Right lobe of liver (tissue), 6 donors: ENCODE measurements around the gene ACSF2. TPM values are rescaled to one million over a fixed set of nuclear protein-coding genes. Genes with fewer than 3 reads are reported as not detected.

ENCODE experiments used
- ATAC-seq, 4 donors: fragments of 200-7000 bp; cut with Tn5 transposase; one replicate each; pipeline ENCODE4 v1.9.1; 2020; ENCODE audit warnings: mild to moderate bottlenecking in 4 of 4, moderate library complexity in 4 of 4
- DNase-seq, 3 donors: peaks; one replicate each; pipeline ENCODE4 v3.0.0-alpha.2; 2020
- H3K27ac ChIP-seq, 3 donors: fragments of 200-600 bp; one replicate each; pipeline ENCODE4 v1.8.0; 2022
- H3K27me3 ChIP-seq, 2 donors: fragments of 200-600 bp; one replicate each; pipeline ENCODE4 v1.8.0; 2022
- H3K36me3 ChIP-seq, 4 donors: fragments of 200-600 bp; sonication (generic) in 1 of 4; one replicate each; pipeline versions ENCODE4 v1.5.1 to v1.8.0; 2017 to 2022; ENCODE audit warnings: control low read depth in 1 of 4
- H3K4me1 ChIP-seq, 4 donors: fragments of 200-600 bp; sonication (generic) in 1 of 4; one replicate each; pipeline versions ENCODE4 v1.5.1 to v1.8.0; 2017 to 2022; ENCODE audit warnings: control low read depth in 1 of 4
- H3K4me3 ChIP-seq, 3 donors: fragments of 200-600 bp; one replicate each; pipeline ENCODE4 v1.8.0; 2022
- H3K9me3 ChIP-seq, 4 donors: fragments of 200-600 bp; sonication (generic) in 1 of 4; one replicate each; pipeline versions ENCODE4 v1.5.1 to v1.8.0; 2017 to 2022; ENCODE audit warnings: control low read depth in 1 of 4
- CTCF ChIP-seq, 4 donors: fragments of 200-600 bp in 3 of 4; fragments of 450-650 bp in 1 of 4; IDR thresholded peaks; one replicate each; pipeline versions ENCODE4 v1.5.1 to v1.8.0; 2016 to 2022; ENCODE audit warnings: antibody characterized with exemption in 4 of 4, mild to moderate bottlenecking in 2 of 4
- POLR2A ChIP-seq: fragments of 450-650 bp; IDR thresholded peaks from one replicate; pipeline ENCODE4 v1.6.1; 2017; ENCODE audit warnings: antibody characterized with exemption, mild to moderate bottlenecking
- WGBS: methylation state at CpG from one replicate; pipeline ENCODE4 v1.1.6; 2018; ENCODE audit warnings: low coverage, low lambda C conversion rate; ENCODE audit not compliant: insufficient coverage; ENCODE audit errors: missing lambda C conversion rate; 5-methylcytosine and 5-hydroxymethylcytosine counted together
- intact Hi-C, 2 donors: fragments of 100-400 bp; cut with DNase I; formaldehyde crosslinking; loops; one replicate each; pipeline versions ENCODE4 v1.11.2 to v1.14.1; 2022
- total RNA-seq, 6 experiments: library from RNA; depleted of rRNA in 2 of 6; stranded (reverse); fragments of >200 nt in 2 of 6; fragmentation: NEBNext Ultra II Directional in 3 of 6; extraction: Animal tissue kit (Norgen Biotek cat#: 25700) in 3 of 6; gene quantifications; one replicate each; pipeline versions ENCODE4 v1.1.0 to v1.2.4, GENCODE V29; 2016 to 2023
- donor health status: DM: no; HTN: yes; CAD: no.
- donor health status: DM: no; HTN: no; CAD: no.
- donor health status: DM: no; HTN: no; CAD: no.
- donor health status: DM: no; HTN: yes; CAD: no.
- donor health status: DM: no; HTN: yes; CAD: no.

ACSF2 gene
- total RNA-seq, 6 experiments from 2014 or later = 25.1 to 60.9 (median 36.9) TPM

GRCh38 chr17:50389534-50389933, 36.5 kb upstream of the ACSF2 start:
- ATAC-seq (no peak), DNase-seq (no peak)
- Histone ChIP-seq H3K36me3 (peaks cover 13 to 94% (median 67%) of the 10 kb centered on the region in 4 donors), H3K27me3 (no peaks in the 10 kb centered on the region), H3K4me3 (no peak overlapping the region), H3K9me3 (no peaks in the 10 kb centered on the region), H3K4me1 (peaks cover 0 to 4% (median 0%) of the 10 kb centered on the region in 4 donors), H3K27ac (no peak overlapping the region)
- intact Hi-C loops = no loop called here
- TF ChIP-seq CTCF (IDR thresholded peaks at IDR 0.05) (no peak), POLR2A (no peak)
- 92% methylated on average over 4 of the region's 6 CpGs for WGBS

GRCh38 chr17:50392621-50393020, 33.4 kb upstream of the ACSF2 start:
- Histone ChIP-seq H3K4me3 (no peak overlapping the region), H3K9me3 (no peaks in the 10 kb centered on the region), H3K4me1 (peaks cover 0 to 22% (median 8%) of the 10 kb centered on the region in 4 donors), H3K36me3 (peaks cover 10 to 73% (median 51%) of the 10 kb centered on the region in 4 donors), H3K27me3 (no peaks in the 10 kb centered on the region), H3K27ac (no peak overlapping the region)
- ATAC-seq (no peak), DNase-seq (no peak)
- WGBS = 46% methylated on average over 5 of the region's 6 CpGs
- TF ChIP-seq POLR2A (no peak), CTCF (IDR thresholded peaks at IDR 0.05) (no peak)
- intact Hi-C loops = no loop called here

DNA sequence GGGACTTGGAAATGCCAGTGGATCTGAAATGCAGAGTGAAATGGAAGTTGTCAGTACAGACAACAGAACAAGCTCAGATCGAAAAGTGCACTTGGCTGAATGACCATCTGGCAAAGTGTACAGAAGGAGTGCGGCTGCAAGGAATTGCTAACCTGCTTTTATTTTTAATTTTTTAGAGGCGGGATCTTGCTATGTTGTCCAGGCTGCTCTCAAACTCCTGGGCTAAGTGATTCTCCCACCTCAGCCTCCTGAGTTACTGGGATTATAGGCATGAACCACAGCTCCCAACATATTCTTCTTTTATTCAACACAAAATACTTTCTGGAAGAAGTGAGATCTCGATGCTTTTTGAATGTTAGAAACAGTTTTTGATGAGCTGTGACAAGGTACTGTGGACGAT, 32.3 kb upstream of the ACSF2 start:
- Histone ChIP-seq H3K27ac (no peak overlapping the region), H3K9me3 (no peaks in the 10 kb centered on the region), H3K36me3 (peaks cover 0 to 63% (median 41%) of the 10 kb centered on the region in 4 donors), H3K27me3 (no peaks in the 10 kb centered on the region), H3K4me3 (no peak overlapping the region), H3K4me1 (peaks cover 0 to 22% (median 8%) of the 10 kb centered on the region in 4 donors)
- no peak for DNase-seq
- WGBS = 81% methylated on average over 5 of the region's 5 CpGs
- no peak for ATAC-seq
- intact Hi-C loops = no loop called here
- no peak for TF ChIP-seq POLR2A
- no peak for TF ChIP-seq CTCF (IDR thresholded peaks at IDR 0.05)

DNA sequence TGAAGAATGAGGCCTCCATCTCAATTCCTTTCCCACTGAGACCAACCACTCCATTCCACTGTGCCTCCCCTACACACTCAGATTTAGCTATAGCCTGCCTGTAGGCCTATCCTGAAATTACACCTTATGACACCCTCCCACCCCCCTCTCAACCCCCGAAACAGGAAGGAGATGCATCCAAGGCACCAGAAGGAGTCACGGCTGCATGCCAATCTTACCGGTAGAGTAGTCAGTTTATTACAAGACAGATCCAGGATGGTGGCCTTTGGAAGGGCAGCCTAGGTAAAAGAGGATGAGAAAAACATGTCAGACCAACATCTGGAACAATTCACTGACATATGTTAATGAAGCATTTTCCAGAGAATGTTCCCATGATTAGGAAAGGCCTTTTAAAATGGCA, 31.3 kb upstream of the ACSF2 start:
- Histone ChIP-seq H3K4me3 (no peak overlapping the region), H3K4me1 (peaks cover 0 to 22% (median 8%) of the 10 kb centered on the region in 4 donors), H3K9me3 (no peaks in the 10 kb centered on the region), H3K27ac (no peak overlapping the region), H3K36me3 (peaks cover 0 to 53% (median 34%) of the 10 kb centered on the region in 4 donors), H3K27me3 (no peaks in the 10 kb centered on the region)
- intact Hi-C loops = no loop called here
- DNase-seq = no peak
- TF ChIP-seq CTCF (IDR thresholded peaks at IDR 0.05) (no peak), POLR2A (no peak)
- ATAC-seq = no peak
- 13% methylated on average over 3 of the region's 3 CpGs for WGBS
